IMR-90 (cell line): ENCODE results near the gene PILRB. TPM values are rescaled to one million over a fixed set of nuclear protein-coding genes. Genes with fewer than 3 reads are reported as not detected.

Experiments
- ATAC-seq: fragments of 200-7000 bp; cut with Tn5 transposase; 2 replicates; pipeline ENCODE4 v1.9.1; 2020; ENCODE audit warnings: low read depth, mild to moderate bottlenecking, moderate library complexity
- BruUV-seq: library from RNA; stranded (reverse); fragments of 400-500 nt; replicated peaks from 2 replicates; lab custom pipeline; 2021; lab: Mats Ljungman, UMichigan
- CTCF ChIA-PET: fragments of 300-600 bp; formaldehyde crosslinking; extraction: SDS; loops from one replicate; lab custom pipeline; 2021; ENCODE audit warnings: antibody characterized with exemption; lab: Yijun Ruan, JAX
- POLR2A ChIA-PET: fragments of 300-600 bp; sonication (Branson Sonifier 250); formaldehyde crosslinking; loops from one replicate; lab custom pipeline; 2022; ENCODE audit warnings: antibody characterized with exemption; ENCODE audit not compliant: unreplicated experiment; lab: Charles Lee
- DNase-seq: peaks from one replicate; pipeline ENCODE4 v3.0.0; 2013
- H2AFZ ChIP-seq: replicated peaks from 2 replicates; pipeline ENCODE3; 2013; ENCODE audit warnings: low read length, mild to moderate bottlenecking; ENCODE audit not compliant: poor library complexity
- H2AK5ac ChIP-seq: 2 replicates; pipeline ENCODE4 v1.6.1; 2013; ENCODE audit warnings: low read depth, low read length, inconsistent platforms
- H2AK9ac ChIP-seq: replicated peaks from 2 replicates; pipeline ENCODE3; 2013; ENCODE audit warnings: mild to moderate bottlenecking, low read depth, low read length, moderate library complexity; ENCODE audit not compliant: poor library complexity
- H2BK120ac ChIP-seq: 2 replicates; pipeline ENCODE4 v1.6.1; 2013; ENCODE audit warnings: low read depth, low read length, inconsistent platforms
- H2BK15ac ChIP-seq: 3 replicates; pipeline ENCODE4 v1.6.1; 2013; ENCODE audit warnings: low read depth, low read length, inconsistent platforms
- H2BK20ac ChIP-seq: 2 replicates; pipeline ENCODE4 v1.6.1; 2013; ENCODE audit warnings: low read depth, mild to moderate bottlenecking, inconsistent platforms, low read length, moderate library complexity
- H2BK5ac ChIP-seq: 2 replicates; pipeline ENCODE4 v1.6.1; 2013; ENCODE audit warnings: mild to moderate bottlenecking, low read depth, low read length, inconsistent platforms; ENCODE audit not compliant: poor library complexity, severe bottlenecking
- H3K14ac ChIP-seq: replicated peaks from 2 replicates; pipeline ENCODE4 v1.6.1; 2013; ENCODE audit warnings: low read depth, low read length, inconsistent platforms
- H3K18ac ChIP-seq: 2 replicates; pipeline ENCODE4 v1.6.1; 2013; ENCODE audit warnings: low read depth, low read length, control low read depth
- H3K23ac ChIP-seq: 2 replicates; pipeline ENCODE4 v1.6.1; 2013; ENCODE audit warnings: low read depth, low read length, inconsistent platforms
- H3K27ac ChIP-seq: 2 replicates; pipeline ENCODE4 v1.5.1; 2013; ENCODE audit warnings: mild to moderate bottlenecking, control low read depth, low read length; ENCODE audit not compliant: insufficient read depth
- H3K27me3 ChIP-seq: 2 replicates; pipeline ENCODE4 v1.6.1; 2013; ENCODE audit warnings: low read length; ENCODE audit not compliant: control insufficient read depth, insufficient read depth
- H3K36me3 ChIP-seq: 2 replicates; pipeline ENCODE4 v1.6.1; 2013; ENCODE audit warnings: low read length, mixed read lengths; ENCODE audit not compliant: control insufficient read depth, insufficient read depth
- H3K4ac ChIP-seq: 2 replicates; pipeline ENCODE4 v1.6.1; 2013; ENCODE audit warnings: low read depth, low read length, inconsistent platforms
- H3K4me1 ChIP-seq: 2 replicates; pipeline ENCODE4 v1.6.1; 2013; ENCODE audit warnings: low read length, mixed read lengths; ENCODE audit not compliant: control insufficient read depth, insufficient read depth
- H3K4me2 ChIP-seq: 2 replicates; pipeline ENCODE4 v1.6.1; 2013; ENCODE audit warnings: low read depth, mild to moderate bottlenecking, control low read depth, low read length, moderate library complexity
- H3K4me3 ChIP-seq: 2 replicates; pipeline ENCODE4 v1.5.1; 2013; ENCODE audit warnings: low read depth, mild to moderate bottlenecking, control low read depth, low read length, moderate library complexity; ENCODE audit not compliant: insufficient read depth
- H3K56ac ChIP-seq: 2 replicates; pipeline ENCODE4 v1.6.1; 2013; ENCODE audit warnings: low read length, inconsistent platforms; ENCODE audit not compliant: insufficient read depth; ENCODE audit errors: extremely low read depth
- H3K79me1 ChIP-seq, 2 experiments: 2 replicates each; pipeline ENCODE4 v1.6.1; 2013; ENCODE audit warnings: low read length in 2 of 2, inconsistent platforms in 1 of 2, low read depth in 1 of 2
- H3K9ac ChIP-seq: 2 replicates; pipeline ENCODE4 v1.6.1; 2013; ENCODE audit warnings: low read depth, low read length, control low read depth
- H3K9me1 ChIP-seq: 2 replicates; pipeline ENCODE4 v1.6.1; 2013; ENCODE audit warnings: low read length, inconsistent platforms; ENCODE audit not compliant: insufficient read depth
- H3K9me3 ChIP-seq: 2 replicates; pipeline ENCODE4 v1.6.1; 2013; ENCODE audit warnings: low read length; ENCODE audit not compliant: control insufficient read depth, insufficient read depth
- H4K20me1 ChIP-seq: 2 replicates; pipeline ENCODE4 v1.6.1; 2013; ENCODE audit warnings: low read length, inconsistent platforms; ENCODE audit not compliant: insufficient read depth
- H4K5ac ChIP-seq: 2 replicates; pipeline ENCODE4 v1.6.1; 2013; ENCODE audit warnings: mild to moderate bottlenecking, low read depth, low read length, control low read depth
- H4K8ac ChIP-seq, 2 experiments: 2 replicates each; pipeline ENCODE4 v1.6.1; 2013; ENCODE audit warnings: low read depth in 2 of 2, low read length in 2 of 2, control low read depth in 1 of 2, inconsistent platforms in 1 of 2
- H4K91ac ChIP-seq: 2 replicates; pipeline ENCODE4 v1.6.1; 2013; ENCODE audit warnings: low read depth, low read length, inconsistent platforms; ENCODE audit not compliant: insufficient read depth
- BHLHE40 ChIP-seq: fragments of 150-350 bp; IDR thresholded peaks from 2 replicates; pipeline ENCODE4 v1.6.1; 2016; ENCODE audit warnings: mild to moderate bottlenecking, low read depth, low read length
- CEBPB ChIP-seq: IDR thresholded peaks from 2 replicates; pipeline ENCODE4 v1.6.1; 2012; ENCODE audit warnings: low read depth, low read length, improper control_type of control experiment
- CHD1 ChIP-seq: IDR thresholded peaks from 2 replicates; pipeline ENCODE4 v1.6.1; 2012; ENCODE audit warnings: low read depth, low read length, improper control_type of control experiment
- FOS ChIP-seq: fragments of 150-350 bp; IDR thresholded peaks from 2 replicates; pipeline ENCODE4 v1.6.1; 2016; ENCODE audit warnings: low read depth, low read length
- MAFK ChIP-seq: IDR thresholded peaks from 2 replicates; pipeline ENCODE4 v1.6.1; 2012; ENCODE audit warnings: low read depth, low read length, improper control_type of control experiment
- MAZ ChIP-seq: IDR thresholded peaks from 2 replicates; pipeline ENCODE4 v1.6.1; 2012; ENCODE audit warnings: low read depth, mild to moderate bottlenecking, low read length, improper control_type of control experiment, moderate library complexity, borderline replicate concordance
- MXI1 ChIP-seq: IDR thresholded peaks from 2 replicates; pipeline ENCODE4 v1.6.1; 2012; ENCODE audit warnings: low read depth, mild to moderate bottlenecking, low read length, moderate library complexity, borderline replicate concordance
- NFE2L2 ChIP-seq: fragments of 150-350 bp; IDR thresholded peaks from 2 replicates; pipeline ENCODE4 v1.6.1; 2016; ENCODE audit warnings: low read depth, mild to moderate bottlenecking, low read length
- RCOR1 ChIP-seq: IDR thresholded peaks from 2 replicates; pipeline ENCODE4 v1.6.1; 2012; ENCODE audit warnings: mild to moderate bottlenecking, low read length, improper control_type of control experiment; ENCODE audit not compliant: insufficient replicate concordance
- RFX5 ChIP-seq: IDR thresholded peaks from 2 replicates; pipeline ENCODE4 v1.8.0; 2012; ENCODE audit warnings: low read depth, mild to moderate bottlenecking, low read length, moderate library complexity
- SMC3 ChIP-seq: fragments of 150-350 bp; IDR thresholded peaks from 2 replicates; pipeline ENCODE4 v1.6.1; 2016; ENCODE audit warnings: low read depth, mild to moderate bottlenecking, antibody characterized with exemption, low read length, moderate library complexity
- WGBS, 2 experiments: methylation state at CpG; one replicate each; pipeline versions ENCODE4 v1.1.5 to v1.1.7; 2013; ENCODE audit warnings: missing lambda C conversion rate in 2 of 2; ENCODE audit not compliant: insufficient read length in 1 of 2; ENCODE audit errors: extremely low coverage in 2 of 2; 5-methylcytosine and 5-hydroxymethylcytosine counted together
- dilution Hi-C: fragments of 300-500 bp; cut with HindIII; formaldehyde crosslinking; loops from one replicate; pipeline ENCODE4 v1.14.3; 2018; ENCODE audit warnings: low sequenced_read_pairs; ENCODE audit not compliant: unreplicated experiment
- in situ Hi-C: fragments of 300-500 bp; cut with MboI; formaldehyde crosslinking; loops from 3 replicates; pipeline ENCODE4 v1.14.3; 2019; ENCODE audit warnings: low sequenced_read_pairs, inconsistent platforms, mixed read lengths
- intact Hi-C: fragments of 100-400 bp; cut with micrococcal nuclease; formaldehyde crosslinking; loops from 2 replicates; pipeline ENCODE4 v1.10.0; 2022
- polyA plus RNA-seq, 3 experiments: library from polyadenylated mRNA; depleted of rRNA; stranded (reverse); fragments of >200 nt; gene quantifications; 2 replicates each; pipeline ENCODE4 v1.2.3, GENCODE V29; 2012; ENCODE audit warnings: low replicate concordance in 1 of 3
- total RNA-seq: library from RNA; depleted of rRNA; stranded (reverse); fragments of >200 nt; gene quantifications from 2 replicates; pipeline ENCODE4 v1.2.3, GENCODE V29; 2012
- TF ChIP-seq, protein P1 (sequence below): fragments of 150-350 bp; IDR thresholded peaks from 2 replicates; pipeline ENCODE4 v1.6.1; 2016; ENCODE audit warnings: low read depth, mild to moderate bottlenecking, low read length, moderate library complexity, borderline replicate concordance
- TF ChIP-seq, protein P2 (sequence below): conservative IDR thresholded peaks from 2 replicates; pipeline ENCODE4 v1.5.1; 2012; ENCODE audit warnings: mild to moderate bottlenecking, low read depth, low read length, improper control_type of control experiment

The PILRB gene
- total and polyA plus RNA-seq, 2 of the 4 experiments (the other 2 are of a cell fraction) = 3.4 to 22.2 TPM

DNA sequence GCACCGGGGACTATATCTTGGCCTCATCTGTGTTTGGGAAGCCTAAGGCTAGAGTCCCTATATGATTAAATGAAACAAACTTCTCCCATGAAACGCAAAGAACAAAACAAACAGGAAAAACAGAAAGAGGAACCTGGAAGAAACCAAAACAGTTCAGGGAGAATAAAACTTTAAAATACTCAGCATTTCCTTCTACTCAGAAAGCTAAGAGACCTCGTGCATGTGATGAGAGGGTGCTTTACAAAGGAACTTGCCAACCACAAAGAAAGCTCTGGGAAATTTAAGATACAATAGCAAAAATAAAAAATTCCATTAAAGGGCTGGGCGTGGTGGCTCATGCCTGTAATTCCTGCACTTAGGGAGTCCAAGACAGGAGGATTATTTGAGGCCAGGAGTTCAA lies 22.3 kb downstream of the PILRB start:
- WGBS, 2 experiments = no CpG with 5 or more reads among the region's 4 CpGs
- Histone ChIP-seq H3K14ac (no peak overlapping the region), H3K27ac (no peak overlapping the region), H3K4me2 (no peak overlapping the region), H2BK120ac (no peak overlapping the region), H4K20me1 (no peaks in the 10 kb centered on the region), H2BK20ac (no peak overlapping the region), H3K4ac (no peak overlapping the region), H4K91ac (no peak overlapping the region), H3K9me1 (no peaks in the 10 kb centered on the region), H3K18ac (no peak overlapping the region), H3K27me3 (no peaks in the 10 kb centered on the region; the same call in none of the 2 replicates), H4K8ac (no peak overlapping the region), H4K5ac (no peak overlapping the region), H3K9ac (no peak overlapping the region), H3K56ac (no peak overlapping the region), H2BK15ac (no peak overlapping the region), H3K79me1 (no peaks in the 10 kb centered on the region), H2AK9ac (no peak overlapping the region), H2BK5ac (no peak overlapping the region), H3K4me1 (no peaks in the 10 kb centered on the region), H3K9me3 (no peaks in the 10 kb centered on the region), H3K23ac (no peak overlapping the region), H2AFZ (no peak overlapping the region), H3K4me3 (no peak overlapping the region), H3K36me3 (no peaks in the 10 kb centered on the region), H2AK5ac (no peak overlapping the region)
- no peak for ATAC-seq
- intact Hi-C loops = no loop called here
- CTCF ChIA-PET = no interaction called here
- BruUV-seq = no TSS peak
- in situ Hi-C loops = no loop called here
- POLR2A ChIA-PET = no interaction called here
- DNase-seq = no peak
- TF ChIP-seq MAZ (no peak), RCOR1 (no peak), SMC3 (no peak), MAFK (no peak), BHLHE40 (no peak), MXI1 (no peak), NFE2L2 (no peak), CHD1 (no peak), CEBPB (no peak), RFX5 (no peak), FOS (no peak)
- TF ChIP-seq, protein P1, sequence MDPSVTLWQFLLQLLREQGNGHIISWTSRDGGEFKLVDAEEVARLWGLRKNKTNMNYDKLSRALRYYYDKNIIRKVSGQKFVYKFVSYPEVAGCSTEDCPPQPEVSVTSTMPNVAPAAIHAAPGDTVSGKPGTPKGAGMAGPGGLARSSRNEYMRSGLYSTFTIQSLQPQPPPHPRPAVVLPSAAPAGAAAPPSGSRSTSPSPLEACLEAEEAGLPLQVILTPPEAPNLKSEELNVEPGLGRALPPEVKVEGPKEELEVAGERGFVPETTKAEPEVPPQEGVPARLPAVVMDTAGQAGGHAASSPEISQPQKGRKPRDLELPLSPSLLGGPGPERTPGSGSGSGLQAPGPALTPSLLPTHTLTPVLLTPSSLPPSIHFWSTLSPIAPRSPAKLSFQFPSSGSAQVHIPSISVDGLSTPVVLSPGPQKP = no peak
- TF ChIP-seq, protein P2, sequence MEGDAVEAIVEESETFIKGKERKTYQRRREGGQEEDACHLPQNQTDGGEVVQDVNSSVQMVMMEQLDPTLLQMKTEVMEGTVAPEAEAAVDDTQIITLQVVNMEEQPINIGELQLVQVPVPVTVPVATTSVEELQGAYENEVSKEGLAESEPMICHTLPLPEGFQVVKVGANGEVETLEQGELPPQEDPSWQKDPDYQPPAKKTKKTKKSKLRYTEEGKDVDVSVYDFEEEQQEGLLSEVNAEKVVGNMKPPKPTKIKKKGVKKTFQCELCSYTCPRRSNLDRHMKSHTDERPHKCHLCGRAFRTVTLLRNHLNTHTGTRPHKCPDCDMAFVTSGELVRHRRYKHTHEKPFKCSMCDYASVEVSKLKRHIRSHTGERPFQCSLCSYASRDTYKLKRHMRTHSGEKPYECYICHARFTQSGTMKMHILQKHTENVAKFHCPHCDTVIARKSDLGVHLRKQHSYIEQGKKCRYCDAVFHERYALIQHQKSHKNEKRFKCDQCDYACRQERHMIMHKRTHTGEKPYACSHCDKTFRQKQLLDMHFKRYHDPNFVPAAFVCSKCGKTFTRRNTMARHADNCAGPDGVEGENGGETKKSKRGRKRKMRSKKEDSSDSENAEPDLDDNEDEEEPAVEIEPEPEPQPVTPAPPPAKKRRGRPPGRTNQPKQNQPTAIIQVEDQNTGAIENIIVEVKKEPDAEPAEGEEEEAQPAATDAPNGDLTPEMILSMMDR = no peak
- dilution Hi-C loops = no loop called here
